AG10803 (cell line): Measurements from ENCODE around the gene IDNK.

Experiments
- DNase-seq: peaks from one replicate; pipeline ENCODE4 v3.0.0; 2010; ENCODE audit warnings: low read depth
- H3K4me3 ChIP-seq: 2 replicates; pipeline ENCODE4 v1.5.1; 2011; ENCODE audit warnings: mild to moderate bottlenecking, low read length, control low read depth
- TF ChIP-seq, protein P1 (sequence below): conservative IDR thresholded peaks from 2 replicates; pipeline ENCODE4 v1.5.1; 2011; ENCODE audit warnings: mild to moderate bottlenecking, low read length, control low read depth, inconsistent platforms

Gene IDNK

DNA sequence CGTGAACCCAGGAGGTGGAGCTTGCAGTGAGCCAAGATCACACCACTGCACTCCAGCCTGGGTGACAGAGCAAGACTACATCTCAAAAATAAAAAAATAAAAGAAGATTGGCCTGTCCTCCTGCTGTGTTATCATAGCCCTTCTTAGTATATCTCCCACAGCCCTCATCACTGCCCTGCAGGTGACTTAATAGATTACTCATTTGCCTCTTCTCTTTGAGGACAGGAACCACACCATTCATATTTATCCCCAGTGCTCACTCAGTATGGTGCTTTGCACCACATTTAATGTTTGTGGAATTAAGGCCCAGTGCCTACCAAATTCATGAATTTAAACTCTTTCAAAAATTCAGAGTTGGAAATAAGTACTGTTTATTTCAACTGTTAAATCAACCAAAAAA lies 10.3 kb downstream of the IDNK start:
- no peak overlapping the region for H3K4me3 ChIP-seq
- DNase-seq: no peak
- TF ChIP-seq, protein P1, sequence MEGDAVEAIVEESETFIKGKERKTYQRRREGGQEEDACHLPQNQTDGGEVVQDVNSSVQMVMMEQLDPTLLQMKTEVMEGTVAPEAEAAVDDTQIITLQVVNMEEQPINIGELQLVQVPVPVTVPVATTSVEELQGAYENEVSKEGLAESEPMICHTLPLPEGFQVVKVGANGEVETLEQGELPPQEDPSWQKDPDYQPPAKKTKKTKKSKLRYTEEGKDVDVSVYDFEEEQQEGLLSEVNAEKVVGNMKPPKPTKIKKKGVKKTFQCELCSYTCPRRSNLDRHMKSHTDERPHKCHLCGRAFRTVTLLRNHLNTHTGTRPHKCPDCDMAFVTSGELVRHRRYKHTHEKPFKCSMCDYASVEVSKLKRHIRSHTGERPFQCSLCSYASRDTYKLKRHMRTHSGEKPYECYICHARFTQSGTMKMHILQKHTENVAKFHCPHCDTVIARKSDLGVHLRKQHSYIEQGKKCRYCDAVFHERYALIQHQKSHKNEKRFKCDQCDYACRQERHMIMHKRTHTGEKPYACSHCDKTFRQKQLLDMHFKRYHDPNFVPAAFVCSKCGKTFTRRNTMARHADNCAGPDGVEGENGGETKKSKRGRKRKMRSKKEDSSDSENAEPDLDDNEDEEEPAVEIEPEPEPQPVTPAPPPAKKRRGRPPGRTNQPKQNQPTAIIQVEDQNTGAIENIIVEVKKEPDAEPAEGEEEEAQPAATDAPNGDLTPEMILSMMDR: no peak

- DNase-seq: no peak
- TF ChIP-seq, protein P1: no peak
- no peak overlapping the region for H3K4me3 ChIP-seq
Measured at GRCh38 chr9:83633676-83634075, 10.7 kb downstream of the IDNK start.

DNA sequence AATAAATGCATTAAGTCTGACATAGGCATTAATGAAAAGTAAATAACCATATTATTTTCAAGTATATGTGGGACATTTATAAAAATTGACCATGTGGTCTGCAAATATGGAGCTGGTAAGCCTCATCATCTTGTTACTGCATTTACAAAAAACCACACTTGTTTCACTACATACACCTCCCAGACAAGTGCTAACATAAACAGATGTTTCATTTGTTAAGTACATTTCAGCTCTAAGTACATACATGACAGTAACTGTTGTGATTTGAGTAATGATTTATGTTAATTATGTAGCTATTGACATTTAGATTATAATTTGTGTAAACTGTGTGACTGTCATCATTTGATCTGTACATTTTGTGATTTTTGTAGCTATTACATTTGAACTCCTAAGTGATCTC lies 13.9 kb downstream of the IDNK start:
- no peak for DNase-seq
- TF ChIP-seq, protein P1: no peak
- no peak overlapping the region for H3K4me3 ChIP-seq

GRCh38 chr9:83637389-83637788 lies 14.4 kb downstream of the IDNK start:
- H3K4me3 ChIP-seq: no peak overlapping the region
- TF ChIP-seq, protein P1: no peak
- DNase-seq: no peak

DNA sequence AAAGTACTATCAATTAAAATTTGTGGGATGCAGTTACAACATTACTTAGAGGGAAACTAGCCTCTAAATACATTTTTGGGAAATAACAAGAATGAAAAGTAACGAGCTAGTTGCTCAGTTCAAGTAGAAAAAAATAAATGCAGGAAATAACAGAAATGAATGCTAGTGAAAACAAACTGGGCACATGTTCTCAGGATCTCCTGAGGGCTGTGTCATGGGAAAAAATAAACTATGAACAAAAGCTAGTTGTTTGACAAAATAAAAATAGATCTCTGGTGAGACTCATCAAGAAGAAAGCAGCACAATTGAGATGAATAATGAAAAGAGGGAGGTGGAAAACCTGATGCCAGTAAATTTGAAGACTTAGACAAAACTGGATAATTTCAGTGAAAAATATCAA lies 16.3 kb downstream of the IDNK start:
- no peak for DNase-seq
- H3K4me3 ChIP-seq: no peak overlapping the region
- TF ChIP-seq, protein P1: no peak

DNA sequence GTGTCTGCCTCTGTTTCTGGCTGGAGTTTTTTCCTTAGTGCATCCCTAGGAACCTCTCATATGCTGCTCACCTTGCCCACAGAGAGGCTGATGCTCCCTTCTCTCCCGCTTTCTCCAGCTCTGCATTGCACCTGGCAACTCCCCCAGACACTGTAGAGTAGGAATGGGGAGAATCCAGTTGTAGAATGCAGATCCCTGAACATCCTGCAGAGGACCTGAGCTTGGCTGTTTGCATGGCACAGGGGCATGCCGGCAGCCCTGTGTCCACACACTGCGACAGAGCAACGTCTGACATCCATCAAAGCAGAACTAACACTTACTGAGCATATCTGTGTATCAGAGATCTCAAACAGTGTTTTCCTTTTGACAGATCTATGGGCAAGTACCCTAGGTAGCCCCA lies 19.9 kb downstream of the IDNK start:
- DNase-seq: no peak
- H3K4me3 ChIP-seq: no peak overlapping the region
- TF ChIP-seq, protein P1: no peak

DNA sequence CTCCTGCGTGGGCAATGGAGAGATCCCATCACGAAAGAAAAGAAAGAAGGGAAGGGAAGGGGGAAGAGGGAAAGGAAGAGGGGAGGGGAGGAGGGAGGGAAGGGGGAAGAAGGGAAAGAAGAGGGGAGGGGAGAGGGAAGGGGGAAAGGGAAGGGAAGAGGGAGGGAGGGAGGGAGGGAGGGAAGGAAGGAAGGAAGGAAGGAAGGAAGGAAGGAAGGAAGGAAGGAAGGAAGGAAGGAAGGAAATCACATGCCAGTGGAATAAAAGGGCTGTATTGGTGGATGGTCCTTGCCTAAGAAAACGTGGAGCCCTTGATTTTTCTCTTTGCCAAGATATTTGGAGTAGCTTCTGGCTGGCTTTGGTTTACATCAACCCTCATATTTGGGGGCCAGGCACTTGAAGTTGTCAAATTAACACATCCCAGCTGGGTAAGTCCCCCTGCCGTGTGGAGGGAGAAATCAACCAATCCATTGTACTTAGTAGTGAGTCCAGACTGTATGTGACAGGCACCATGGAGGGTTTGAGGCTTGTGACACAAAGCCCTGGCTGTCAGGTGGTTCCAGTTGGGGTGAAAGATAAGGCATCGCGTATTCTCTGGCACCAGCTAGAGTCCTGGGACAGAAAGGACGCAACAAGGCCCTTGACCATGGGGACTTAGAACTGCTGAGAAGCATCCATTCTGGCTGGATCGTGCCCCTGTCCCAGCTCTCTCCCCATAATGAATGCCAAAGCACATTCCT lies 23.7 kb downstream of the IDNK start:
- TF ChIP-seq, protein P1: no peak
- DNase-seq: no peak
- H3K4me3 ChIP-seq: no peak overlapping the region
